HG02884 (cell line): ENCODE data around the gene OR4C13.
"Not testable (repeated sequence)": the region's sequence is repeated elsewhere in the genome, so short reads cannot be mapped to it uniquely, and the experiment has no call there.

Source experiments
- ATAC-seq: cut with Tn5 transposase; IDR thresholded peaks from one replicate; pipeline ENCODE4 v1.9.1; 2021; ENCODE audit warnings: mild to moderate bottlenecking, moderate library complexity; ENCODE audit not compliant: unreplicated experiment

The OR4C13 gene

DNA sequence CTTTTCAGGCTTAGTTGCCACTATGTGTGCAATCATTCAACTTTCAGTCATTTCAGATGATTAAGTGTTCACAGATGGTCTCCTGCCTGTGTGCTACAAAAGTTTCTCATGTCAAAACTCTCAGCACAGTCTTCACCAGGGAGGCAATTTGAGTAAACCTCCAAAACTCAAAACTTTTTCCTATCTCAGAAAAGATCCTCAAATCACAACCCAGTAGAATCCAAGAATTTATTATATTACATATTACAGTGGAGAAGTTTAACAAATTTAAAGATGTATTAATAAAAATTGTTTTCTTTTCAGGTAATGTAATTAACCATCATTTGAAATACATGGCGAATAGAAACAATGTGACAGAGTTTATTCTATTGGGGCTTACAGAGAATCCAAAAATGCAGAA, at the start of gene OR4C13:
Gene OR4C13, plus strand, starts transcription at position 301 of the 400 bp plus-strand sequence. Its CDS starts 32 bp downstream, at position 333.
- no peak for ATAC-seq

- ATAC-seq: not testable (repeated sequence)
Observed at GRCh38 chr11:49911516-49911915, 40.7 kb upstream of the OR4C13 start.

GRCh38 chr11:49948701-49949100, 3.5 kb upstream of the OR4C13 start:
- ATAC-seq: not testable (repeated sequence)

DNA sequence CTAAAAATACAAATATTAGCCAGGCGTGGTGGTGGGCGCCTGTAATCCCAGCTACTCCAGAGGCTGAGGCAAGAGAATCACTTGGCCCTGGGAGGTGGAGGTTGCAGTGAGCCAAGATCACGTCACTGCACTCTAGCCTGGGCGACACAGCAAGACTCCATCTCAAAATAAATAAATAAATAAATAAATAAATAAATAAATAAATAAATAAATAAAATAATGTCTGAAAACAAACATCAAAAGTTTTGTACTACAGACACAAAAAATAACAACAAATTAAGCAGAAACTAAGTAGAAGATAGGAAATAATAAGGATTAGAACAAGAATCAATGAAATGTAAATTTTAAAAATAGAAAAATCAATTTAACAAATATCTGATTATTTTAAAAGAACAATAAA, 21.2 kb downstream of the OR4C13 start:
- not testable (repeated sequence) for ATAC-seq

GRCh38 chr11:49982435-49982834, 30.2 kb downstream of the OR4C13 start, which contains the start of gene OR4C12:
TSS of gene OR4C12 (minus strand) at chr11:49982535. CDS start at chr11:49982501, 34 bp downstream.
- ATAC-seq: not testable (repeated sequence)

GRCh38 chr11:49995565-49995964, 43.4 kb downstream of the OR4C13 start:
- peak; percentile 54 for ATAC-seq
